H1 (cell line): ENCODE results near the gene BBX. TPM values are rescaled to one million over a fixed set of nuclear protein-coding genes. Genes with fewer than 3 reads are reported as not detected.

Experiments
- CTCF ChIA-PET: fragments of 300-600 bp; sonication (Branson Sonifier 250); formaldehyde crosslinking; loops from one replicate; lab custom pipeline; 2021; ENCODE audit not compliant: partially characterized antibody; lab: Charles Lee
- POLR2A ChIA-PET: fragments of 300-600 bp; sonication (Branson Sonifier 250); formaldehyde crosslinking; loops from one replicate; lab custom pipeline; 2021; ENCODE audit warnings: inconsistent platforms; ENCODE audit not compliant: partially characterized antibody; lab: Charles Lee
- DNase-seq, 2 experiments: peaks; one replicate each; pipeline versions ENCODE4 v3.0.0 to v3.0.0-alpha.2; 2010 to 2022; ENCODE audit warnings: low spot score in 2 of 2, low read depth in 1 of 2, mixed read lengths in 1 of 2
- FAIRE-seq: peaks from 2 replicates; lab custom pipeline; 2011; peaks lifted over from hg19 to GRCh38; lab: Jason Lieb, UNC
- H2AFZ ChIP-seq: 2 replicates; pipeline ENCODE4 v1.8.1; 2012; ENCODE audit warnings: low read length, inconsistent platforms
- H2AK5ac ChIP-seq: 2 replicates; pipeline ENCODE4 v1.6.1; 2013; ENCODE audit warnings: low read depth, low read length
- H2BK120ac ChIP-seq: replicated peaks from 2 replicates; pipeline ENCODE3; 2013; ENCODE audit warnings: low read depth, low read length, inconsistent platforms
- H2BK12ac ChIP-seq: 2 replicates; pipeline ENCODE4 v1.6.1; 2013; ENCODE audit warnings: low read depth, low read length
- H2BK15ac ChIP-seq: 2 replicates; pipeline ENCODE4 v1.6.1; 2013; ENCODE audit warnings: low read length
- H2BK20ac ChIP-seq: 2 replicates; pipeline ENCODE4 v1.6.1; 2013; ENCODE audit warnings: low read length
- H2BK5ac ChIP-seq: 2 replicates; pipeline ENCODE4 v1.6.1; 2013; ENCODE audit warnings: low read depth, low read length
- H3K14ac ChIP-seq: 2 replicates; pipeline ENCODE4 v1.6.1; 2013; ENCODE audit warnings: inconsistent platforms; ENCODE audit not compliant: insufficient read length
- H3K18ac ChIP-seq: 2 replicates; pipeline ENCODE4 v1.6.1; 2013; ENCODE audit warnings: low read length; ENCODE audit errors: extremely low read depth
- H3K23ac ChIP-seq: 2 replicates; pipeline ENCODE4 v1.6.1; 2013; ENCODE audit warnings: inconsistent platforms; ENCODE audit not compliant: insufficient read length
- H3K23me2 ChIP-seq: 2 replicates; pipeline ENCODE4 v1.6.1; 2013; ENCODE audit warnings: low read depth, low read length
- H3K27ac ChIP-seq: 2 replicates; pipeline ENCODE4 v1.6.1; 2011; ENCODE audit warnings: low read depth, low read length, inconsistent platforms
- H3K27me3 ChIP-seq, 4 experiments: replicated peaks in 1 of 4; 1 replicate in 1 of 4; 2 replicates in 3 of 4; pipeline versions ENCODE4 v1.6.1 to v1.8.1; 2011 to 2013; ENCODE audit warnings: low read length in 3 of 4, mild to moderate bottlenecking in 3 of 4, inconsistent platforms in 2 of 4, mixed read lengths in 2 of 4, moderate library complexity in 1 of 4; ENCODE audit not compliant: control insufficient read depth in 3 of 4, insufficient read depth in 3 of 4; ENCODE audit errors: extremely low read depth in 1 of 4
- H3K36me3 ChIP-seq, 4 experiments: 2 replicates each; pipeline versions ENCODE4 v1.6.1 to v1.8.1; 2011 to 2013; ENCODE audit warnings: mild to moderate bottlenecking in 4 of 4, low read length in 3 of 4, moderate library complexity in 2 of 4, control low read depth in 1 of 4, inconsistent platforms in 1 of 4; ENCODE audit not compliant: insufficient read depth in 4 of 4, control insufficient read depth in 2 of 4
- H3K4ac ChIP-seq: replicated peaks from 2 replicates; pipeline ENCODE3; 2013; ENCODE audit warnings: low read length, low read depth, mixed read lengths, inconsistent platforms; ENCODE audit not compliant: insufficient read length
- H3K4me1 ChIP-seq, 4 experiments: replicated peaks in 1 of 4; 1 replicate in 1 of 4; 2 replicates in 3 of 4; pipeline versions ENCODE4 v1.6.1 to v1.8.1; 2011 to 2013; ENCODE audit warnings: low read length in 3 of 4, inconsistent platforms in 2 of 4, mixed read lengths in 1 of 4; ENCODE audit not compliant: insufficient read depth in 4 of 4, control insufficient read depth in 3 of 4
- H3K4me2 ChIP-seq, 2 experiments: 2 replicates each; pipeline versions ENCODE4 v1.6.1 to v1.8.1; 2011 to 2013; ENCODE audit warnings: low read depth in 2 of 2, low read length in 2 of 2, control low read depth in 1 of 2, inconsistent platforms in 1 of 2, mild to moderate bottlenecking in 1 of 2; ENCODE audit not compliant: insufficient read depth in 1 of 2
- H3K4me3 ChIP-seq, 4 experiments: fragments of 200-600, 300-600 bp in 1 of 4; sonication (generic), shearing (Covaris generic), sonication (Bioruptor Twin) in 1 of 4; 2 replicates each; pipeline versions ENCODE4 v1.5.1 to v1.8.1; 2011 to 2016; ENCODE audit warnings: low read length in 4 of 4, low read depth in 3 of 4, control low read depth in 2 of 4, inconsistent platforms in 2 of 4, mild to moderate bottlenecking in 2 of 4, mixed read lengths in 1 of 4, moderate library complexity in 1 of 4; ENCODE audit not compliant: insufficient read depth in 2 of 4; ENCODE audit errors: extremely low read depth in 1 of 4
- H3K56ac ChIP-seq: replicated peaks from 2 replicates; pipeline ENCODE3; 2013; ENCODE audit warnings: low read depth, mild to moderate bottlenecking, mixed read lengths, low read length, inconsistent platforms; ENCODE audit not compliant: insufficient read length
- H3K79me1 ChIP-seq: 2 replicates; pipeline ENCODE4 v1.6.1; 2013; ENCODE audit warnings: low read depth, low read length, control low read depth
- H3K79me2 ChIP-seq, 2 experiments: 2 replicates each; pipeline versions ENCODE4 v1.6.1 to v1.8.1; 2012 to 2013; ENCODE audit warnings: low read length in 2 of 2, mild to moderate bottlenecking in 2 of 2, inconsistent platforms in 1 of 2; ENCODE audit not compliant: insufficient read depth in 2 of 2, control insufficient read depth in 1 of 2
- H3K9ac ChIP-seq, 4 experiments: replicated peaks in 1 of 4; 1 replicate in 1 of 4; 2 replicates in 3 of 4; pipeline versions ENCODE4 v1.6.1 to v1.8.1; 2011 to 2013; ENCODE audit warnings: low read depth in 3 of 4, low read length in 3 of 4, control low read depth in 2 of 4, mild to moderate bottlenecking in 2 of 4, moderate library complexity in 2 of 4, inconsistent platforms in 1 of 4; ENCODE audit errors: extremely low read depth in 1 of 4
- H3K9me3 ChIP-seq, 2 experiments: 2 replicates each; pipeline versions ENCODE4 v1.6.1 to v1.8.1; 2012 to 2013; ENCODE audit warnings: mild to moderate bottlenecking in 2 of 2, moderate library complexity in 2 of 2, control low read depth in 1 of 2, inconsistent platforms in 1 of 2, low read depth in 1 of 2, low read length in 1 of 2, mixed read lengths in 1 of 2; ENCODE audit not compliant: insufficient read depth in 2 of 2
- H4K20me1 ChIP-seq, 2 experiments: replicated peaks in 1 of 2; 2 replicates each; pipeline versions ENCODE3 to v1.8.1; 2011 to 2013; ENCODE audit warnings: inconsistent platforms in 2 of 2, low read length in 2 of 2, mild to moderate bottlenecking in 1 of 2; ENCODE audit not compliant: insufficient read depth in 2 of 2, control insufficient read depth in 1 of 2
- H4K5ac ChIP-seq: 2 replicates; pipeline ENCODE4 v1.6.1; 2013; ENCODE audit warnings: low read length, low read depth, mixed read lengths, inconsistent platforms; ENCODE audit not compliant: insufficient read length
- H4K8ac ChIP-seq: 2 replicates; pipeline ENCODE4 v1.8.0; 2013; ENCODE audit warnings: mild to moderate bottlenecking, moderate library complexity, low read length, inconsistent platforms; ENCODE audit not compliant: insufficient read depth; ENCODE audit errors: extremely low read depth
- H4K91ac ChIP-seq: replicated peaks from 2 replicates; pipeline ENCODE3; 2013; ENCODE audit warnings: low read length, mixed read lengths, inconsistent platforms; ENCODE audit not compliant: insufficient read length
- CBX5 ChIP-seq: fragments of 300-800, 300-1000 bp; sonication (generic); IDR thresholded peaks from 2 replicates; pipeline ENCODE4 v1.7.1; 2016; ENCODE audit warnings: antibody characterized with exemption, low read length, low read depth
- CHD2 ChIP-seq: IDR thresholded peaks from 2 replicates; pipeline ENCODE4 v1.6.1; 2012; ENCODE audit warnings: low read length, improper control_type of control experiment
- EGR1 ChIP-seq: IDR thresholded peaks from 2 replicates; pipeline ENCODE4 v1.6.1; 2011; ENCODE audit warnings: low read depth, low read length, borderline replicate concordance
- GABPA ChIP-seq: IDR thresholded peaks from 2 replicates; pipeline ENCODE4 v1.6.1; 2011; ENCODE audit warnings: mild to moderate bottlenecking, low read length, moderate library complexity, borderline replicate concordance; ENCODE audit not compliant: insufficient read depth
- KDM4A ChIP-seq: IDR thresholded peaks from one replicate; pipeline ENCODE4 v1.7.1; 2012; ENCODE audit warnings: low read depth, mild to moderate bottlenecking, moderate library complexity, low read length, inconsistent platforms; ENCODE audit not compliant: severe bottlenecking
- POLR2A ChIP-seq, 2 experiments: IDR thresholded peaks; 1 replicate in 1 of 2; 2 replicates in 1 of 2; pipeline ENCODE4 v1.6.1; 2011; ENCODE audit warnings: low read depth in 2 of 2, low read length in 2 of 2, mild to moderate bottlenecking in 2 of 2; ENCODE audit errors: control extremely low read depth in 1 of 2
- RAD21 ChIP-seq, 2 experiments: IDR thresholded peaks in 1 of 2; conservative IDR thresholded peaks in 1 of 2; 2 replicates each; pipeline ENCODE4 v1.6.1; 2011; ENCODE audit warnings: low read depth in 2 of 2, low read length in 2 of 2, improper control_type of control experiment in 1 of 2, inconsistent platforms in 1 of 2, mild to moderate bottlenecking in 1 of 2, moderate library complexity in 1 of 2
- RBBP5 ChIP-seq: IDR thresholded peaks from 2 replicates; pipeline ENCODE4 v1.7.1; 2012; ENCODE audit warnings: low read depth, mild to moderate bottlenecking, inconsistent platforms, low read length, moderate library complexity, borderline replicate concordance
- SAP30 ChIP-seq: fragments of 300-600 bp; sonication (generic); IDR thresholded peaks from 2 replicates; pipeline ENCODE4 v1.7.1; 2012; ENCODE audit warnings: low read length, moderate library complexity, mild to moderate bottlenecking, inconsistent platforms; ENCODE audit not compliant: insufficient read depth, insufficient replicate concordance
- WGBS, 2 experiments: shearing (Covaris generic) in 1 of 2; methylation state at CpG; one replicate each; pipeline versions ENCODE4 v1.1.6 to v1.1.7; 2013 to 2015; ENCODE audit warnings: low lambda C conversion rate in 2 of 2, mixed read lengths in 2 of 2, inconsistent platforms in 1 of 2, low coverage in 1 of 2, missing lambda C conversion rate in 1 of 2; ENCODE audit not compliant: insufficient replicate concordance in 2 of 2, insufficient coverage in 1 of 2, insufficient read length in 1 of 2; ENCODE audit errors: extremely low coverage in 1 of 2, missing lambda C conversion rate in 1 of 2; 5-methylcytosine and 5-hydroxymethylcytosine counted together
- polyA plus RNA-seq, 7 experiments: library from polyadenylated mRNA; depleted of rRNA in 3 of 7; stranded (reverse) in 5 of 7; unstranded in 2 of 7; fragments of >200 nt in 5 of 7; fragments of 200-250 nt in 2 of 7; gene quantifications; 1 replicate in 5 of 7; 2 replicates in 1 of 7; 4 replicates in 1 of 7; pipeline versions ENCODE4 v1.2.1 to v1.2.3, GENCODE V29; 2011 to 2013; ENCODE audit warnings: missing spikeins in 2 of 7, mixed read lengths in 2 of 7
- total RNA-seq: library from RNA; stranded (reverse); fragmentation: NEBNext Ultra II Directional; extraction: Animal tissue kit (Norgen Biotek cat#: 25700); gene quantifications from 2 replicates; pipeline ENCODE4 v1.2.1, GENCODE V29; 2021
- TF ChIP-seq, protein P1 (sequence below), 3 experiments: IDR thresholded peaks; 1 replicate in 2 of 3; 2 replicates in 1 of 3; pipeline versions ENCODE4 v1.5.1 to v1.6.1; 2011; ENCODE audit warnings: low read length in 3 of 3, mild to moderate bottlenecking in 3 of 3, inconsistent platforms in 2 of 3, low read depth in 1 of 3, moderate library complexity in 1 of 3; ENCODE audit not compliant: insufficient read depth in 1 of 3; ENCODE audit errors: control extremely low read depth in 1 of 3

BBX gene
- total and polyA plus RNA-seq, 2 of the 8 experiments (the other 6 are each of a cell fraction or from before 2014, with no cell fraction given), result 11.0 to 42.5 TPM

DNA sequence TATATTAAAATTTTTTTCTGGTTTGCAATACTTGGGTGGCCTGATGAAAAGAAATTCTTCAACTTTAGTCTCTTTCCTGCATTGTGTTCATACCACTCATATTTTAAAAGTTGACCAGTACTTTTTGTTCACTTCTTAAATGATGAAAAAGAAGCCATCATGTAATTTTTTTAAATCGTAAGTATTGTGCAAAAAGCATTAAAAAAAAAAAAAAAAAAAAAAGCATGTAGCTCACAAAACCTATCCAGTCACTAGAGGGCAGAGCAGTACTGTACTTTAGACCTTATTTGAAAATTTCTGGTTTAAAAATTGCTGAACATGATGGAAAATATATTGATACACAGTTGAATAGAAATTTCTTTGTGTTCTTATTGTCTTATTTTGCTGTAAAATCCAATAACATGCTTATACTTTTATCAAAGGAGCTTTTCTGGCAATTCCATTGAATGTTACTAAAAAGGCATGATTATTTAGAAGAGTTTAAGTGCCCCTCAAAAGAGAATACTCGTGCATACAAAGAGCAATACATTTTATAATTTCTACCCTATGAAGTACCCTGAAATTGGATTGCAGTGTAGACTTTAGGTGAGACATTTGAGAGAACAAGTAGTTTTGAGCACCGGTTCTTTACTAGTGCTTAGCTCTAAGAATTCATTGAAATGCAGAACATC, 137.7 kb downstream of the BBX start:
- H2AK5ac ChIP-seq, result no peak overlapping the region
- no peaks in the 10 kb centered on the region for H3K79me1 ChIP-seq
- H3K18ac ChIP-seq, result no peak overlapping the region
- 75% methylated on average over 3 of the region's 3 CpGs; no CpG with 5 or more reads in 1 of the 2 experiments for WGBS, 2 experiments
- no peak overlapping the region for H2AFZ ChIP-seq
- no peaks in the 10 kb centered on the region for H3K36me3 ChIP-seq
- H3K9ac ChIP-seq, result no peak overlapping the region
- H3K56ac ChIP-seq, result no peak overlapping the region
- no peaks in the 10 kb centered on the region for H3K79me2 ChIP-seq
- H2BK20ac ChIP-seq, result no peak overlapping the region
- no peak overlapping the region for H3K27ac ChIP-seq
- H3K9me3 ChIP-seq, result no peaks in the 10 kb centered on the region
- H3K4me3 ChIP-seq, result no peak overlapping the region
- H3K23ac ChIP-seq, result no peak overlapping the region
- H3K23me2 ChIP-seq, result no peaks in the 10 kb centered on the region
- no peak overlapping the region for H2BK12ac ChIP-seq
- H2BK120ac ChIP-seq, result no peak overlapping the region
- H2BK5ac ChIP-seq, result no peak overlapping the region
- no peak overlapping the region for H3K4me2 ChIP-seq
- DNase-seq (no peak), FAIRE-seq (no peak)
- H3K14ac ChIP-seq, result no peak overlapping the region
- H3K4me1 ChIP-seq, result peaks cover 0 to 9% (median under 1%) of the 10 kb centered on the region in 4 experiments; a peak in 3 of 7 replicates
- no peak overlapping the region for H2BK15ac ChIP-seq
- H3K27me3 ChIP-seq, result no peaks in the 10 kb centered on the region
- no peaks in the 10 kb centered on the region for H4K20me1 ChIP-seq
- CTCF ChIA-PET, result interaction anchor here (0.6 to 11.6 kb wide), 30 partner anchors 8 to 458 kb away, joined by 3 to 121 read pairs (median 4); no protein-coding TSS in a partner anchor
- H3K4ac ChIP-seq, result no peak overlapping the region
- H4K8ac ChIP-seq, result no peak overlapping the region
- H4K91ac ChIP-seq, result no peak overlapping the region
- POLR2A ChIA-PET, result no interaction called here
- H4K5ac ChIP-seq, result no peak overlapping the region
- TF ChIP-seq KDM4A, result no peak
- no peak for TF ChIP-seq CHD2
- no peak for TF ChIP-seq POLR2A (IDR thresholded peaks at IDR 0.05; ENCODE audit: control extremely low read depth in 1 of 2, low read depth in 2 of 2, low read length in 2 of 2)
- TF ChIP-seq SAP30, result no peak
- no peak for TF ChIP-seq CBX5
- no peak for TF ChIP-seq EGR1
- no peak for TF ChIP-seq GABPA
- TF ChIP-seq, protein P1, sequence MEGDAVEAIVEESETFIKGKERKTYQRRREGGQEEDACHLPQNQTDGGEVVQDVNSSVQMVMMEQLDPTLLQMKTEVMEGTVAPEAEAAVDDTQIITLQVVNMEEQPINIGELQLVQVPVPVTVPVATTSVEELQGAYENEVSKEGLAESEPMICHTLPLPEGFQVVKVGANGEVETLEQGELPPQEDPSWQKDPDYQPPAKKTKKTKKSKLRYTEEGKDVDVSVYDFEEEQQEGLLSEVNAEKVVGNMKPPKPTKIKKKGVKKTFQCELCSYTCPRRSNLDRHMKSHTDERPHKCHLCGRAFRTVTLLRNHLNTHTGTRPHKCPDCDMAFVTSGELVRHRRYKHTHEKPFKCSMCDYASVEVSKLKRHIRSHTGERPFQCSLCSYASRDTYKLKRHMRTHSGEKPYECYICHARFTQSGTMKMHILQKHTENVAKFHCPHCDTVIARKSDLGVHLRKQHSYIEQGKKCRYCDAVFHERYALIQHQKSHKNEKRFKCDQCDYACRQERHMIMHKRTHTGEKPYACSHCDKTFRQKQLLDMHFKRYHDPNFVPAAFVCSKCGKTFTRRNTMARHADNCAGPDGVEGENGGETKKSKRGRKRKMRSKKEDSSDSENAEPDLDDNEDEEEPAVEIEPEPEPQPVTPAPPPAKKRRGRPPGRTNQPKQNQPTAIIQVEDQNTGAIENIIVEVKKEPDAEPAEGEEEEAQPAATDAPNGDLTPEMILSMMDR (IDR thresholded peaks at IDR 0.05; ENCODE audit: control extremely low read depth in 1 of 3, insufficient read depth in 1 of 3, low read depth in 1 of 3, low read length in 3 of 3), result peak in 1 of 3 experiments; percentile 48; a peak in 1 of 4 replicates
- TF ChIP-seq RAD21 (IDR thresholded peaks at IDR 0.05 in 1 of 2, conservative IDR thresholded peaks at IDR 0.05 in 1 of 2; ENCODE audit: low read depth in 2 of 2, low read length in 2 of 2), result peak in 1 of 2 experiments; percentile 48; a peak in 3 of 4 replicates
- TF ChIP-seq RBBP5, result no peak
